K562 treated with DMSO at 1 percent for 4 hours (cell line): ENCODE results near the gene INO80. TPM values are rescaled to one million over a fixed set of nuclear protein-coding genes. Genes with fewer than 3 reads are reported as not detected.

Experiments used
- total RNA-seq: library from RNA; unstranded; fragments of 300-600 nt; gene quantifications from 2 replicates; pipeline ENCODE4 v1.2.3, GENCODE V29; 2022; ENCODE audit not compliant: insufficient read depth

Gene INO80
- total RNA-seq: 10.7 and 13.9 TPM in 2 replicates

DNA sequence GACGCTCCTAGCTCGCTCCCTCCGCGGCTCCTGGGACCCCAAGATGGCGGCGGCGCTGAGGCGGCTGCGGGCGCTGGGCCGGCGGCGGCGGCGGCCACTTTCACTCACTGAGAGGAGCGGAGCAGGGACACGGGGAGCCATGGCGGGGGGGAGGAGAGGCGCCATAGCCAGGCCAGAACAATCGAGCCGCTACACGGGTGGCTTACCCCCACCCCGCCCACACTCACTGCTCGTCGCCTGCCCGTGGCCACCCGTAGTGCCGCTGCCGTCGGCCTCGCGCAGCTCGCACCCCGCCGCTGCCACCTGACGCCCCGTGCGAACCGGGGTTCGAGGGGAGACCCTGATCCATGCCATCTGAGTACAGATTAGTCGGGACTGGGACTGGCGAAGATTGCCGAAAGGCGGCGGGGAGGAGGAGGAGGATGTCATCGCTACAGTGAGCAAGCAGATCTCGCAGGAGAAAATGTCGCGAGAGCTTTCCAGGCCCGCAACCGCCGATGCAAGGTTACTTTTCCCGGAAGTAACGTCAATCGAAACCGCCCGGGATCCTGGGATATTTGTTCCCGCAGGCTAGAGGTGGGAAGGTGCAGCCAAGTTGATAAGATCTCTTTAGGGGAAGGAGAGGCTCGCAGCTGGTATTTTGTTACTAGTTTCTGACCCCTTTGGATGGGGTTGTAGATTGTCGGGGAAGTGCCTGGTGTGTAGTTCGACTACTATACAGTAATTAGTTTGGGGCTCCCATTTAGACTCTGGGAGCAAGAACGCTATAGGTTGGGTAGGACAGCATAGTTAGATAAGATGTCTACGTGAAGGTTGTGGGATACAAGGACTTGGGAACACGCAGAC, at the start of gene INO80:
Gene INO80, minus strand, starts transcription at position 165 of the 846 bp plus-strand sequence. CDS start 19,970 bp downstream, outside the sequence.

DNA sequence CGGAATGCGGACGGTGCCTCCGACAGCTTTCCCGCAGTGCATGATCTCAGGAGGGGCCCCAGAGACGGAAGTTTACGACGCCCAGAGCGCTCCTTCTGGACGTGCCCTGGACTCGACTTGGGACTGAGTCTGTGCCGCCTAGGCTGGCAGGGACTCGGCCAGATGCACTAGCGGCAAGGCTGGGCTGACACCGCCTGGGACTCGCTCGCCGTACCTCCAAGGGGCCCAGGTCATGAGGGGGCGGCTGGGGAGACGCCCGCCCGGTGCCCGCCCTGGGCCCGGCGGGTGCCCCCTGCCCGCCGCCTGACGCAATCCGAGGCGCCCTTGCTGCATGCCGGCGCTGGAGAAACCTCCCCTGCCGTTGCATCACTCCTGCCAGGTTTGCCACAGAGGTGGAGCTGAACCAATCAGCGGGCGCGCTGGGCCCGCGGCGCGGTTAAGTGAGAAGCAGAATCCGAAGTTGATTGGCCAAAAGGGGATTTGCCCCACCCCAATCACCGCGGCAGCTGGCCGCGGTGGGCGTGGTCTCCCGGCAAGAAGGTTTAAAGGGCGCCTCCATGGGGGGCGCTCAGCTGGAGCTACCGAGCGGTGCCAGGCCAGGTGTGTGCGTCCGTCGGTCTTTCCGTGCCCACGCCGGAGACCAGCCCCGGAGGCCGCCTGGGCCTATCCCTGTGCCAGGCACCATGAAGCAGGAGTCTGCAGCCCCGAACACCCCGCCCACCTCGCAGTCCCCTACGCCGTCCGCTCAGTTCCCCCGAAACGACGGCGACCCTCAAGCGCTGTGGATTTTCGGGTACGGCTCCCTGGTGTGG, 163.0 kb downstream of the INO80 start, which contains the start of gene CHAC1:
Gene CHAC1, plus strand, starts transcription at position 571 of the 812 bp plus-strand sequence. Its CDS starts 113 bp downstream, at position 684.

Other genes starting within 250 kb of the INO80 start
- 0.76 and 2.1 TPM in 2 replicates for gene RHOV, start 242.0 kb downstream of the INO80 start, total RNA-seq
- gene VPS18, start 221.8 kb downstream of the INO80 start, total RNA-seq: 23.5 and 27.1 TPM in 2 replicates
- 0.57 and 0.99 TPM in 2 replicates for gene DLL4, start 186.9 kb downstream of the INO80 start, total RNA-seq
- 68.8 and 72.6 TPM in 2 replicates for gene CHAC1, start 162.8 kb downstream of the INO80 start, total RNA-seq
- not detected in 2 replicates for gene EXD1, start 114.5 kb upstream of the INO80 start, total RNA-seq
- 50.3 and 60.8 TPM in 2 replicates for gene CHP1, start 115.0 kb upstream of the INO80 start, total RNA-seq
- 47.0 and 51.2 TPM in 2 replicates for gene OIP5, start 216.3 kb upstream of the INO80 start, total RNA-seq
- gene NUSAP1, start 216.6 kb upstream of the INO80 start, total RNA-seq: 104 and 108 TPM in 2 replicates